KMS-11 (cell line): Measurements from ENCODE around the gene SERTM2.
A peak's percentile ranks its signal among the peaks of the same experiment; 100 is the strongest.

Experiments
- H2AFZ ChIP-seq: fragments of 200-600 bp; sonication (generic); 2 replicates; pipeline ENCODE4 v1.6.1; 2016; ENCODE audit warnings: antibody characterized with exemption, mixed run types, low read depth
- H3K27ac ChIP-seq: fragments of 200-600 bp; sonication (generic); 2 replicates; pipeline ENCODE4 v1.6.1; 2016; ENCODE audit warnings: mild to moderate bottlenecking, mixed run types
- H3K27me3 ChIP-seq: fragments of 200-600 bp; sonication (generic); 2 replicates; pipeline ENCODE4 v1.6.1; 2017; ENCODE audit warnings: mild to moderate bottlenecking, low read depth, mixed run types, moderate library complexity; ENCODE audit not compliant: insufficient read depth
- H3K36me3 ChIP-seq: fragments of 200-600 bp; sonication (generic); 2 replicates; pipeline ENCODE4 v1.6.1; 2017; ENCODE audit warnings: mild to moderate bottlenecking, mixed run types; ENCODE audit not compliant: insufficient read depth
- H3K4me1 ChIP-seq: fragments of 200-600 bp; sonication (generic); 2 replicates; pipeline ENCODE4 v1.6.1; 2016; ENCODE audit warnings: mild to moderate bottlenecking, low read depth, mixed run types; ENCODE audit not compliant: poor library complexity, severe bottlenecking
- H3K4me2 ChIP-seq: fragments of 200-600 bp; sonication (generic); 2 replicates; pipeline ENCODE4 v1.7.0; 2016; ENCODE audit warnings: mild to moderate bottlenecking, mixed run types
- H3K4me3 ChIP-seq: fragments of 200-600 bp; sonication (generic); IDR thresholded peaks from 2 replicates; pipeline ENCODE4 v1.6.1; 2017; ENCODE audit warnings: low read depth, low read length, mixed read lengths; ENCODE audit not compliant: insufficient read depth
- H3K79me2 ChIP-seq: fragments of 200-600 bp; sonication (generic); 2 replicates; pipeline ENCODE4 v1.6.1; 2016; ENCODE audit warnings: low read depth, mixed run types; ENCODE audit not compliant: insufficient read depth
- H3K9ac ChIP-seq: fragments of 200-600 bp; sonication (generic); 2 replicates; pipeline ENCODE4 v1.6.1; 2016; ENCODE audit warnings: mild to moderate bottlenecking, mixed run types
- H4K20me1 ChIP-seq: fragments of 200-600 bp; sonication (generic); 2 replicates; pipeline ENCODE4 v1.6.1; 2016; ENCODE audit warnings: mild to moderate bottlenecking, mixed run types; ENCODE audit not compliant: insufficient read depth
- TF ChIP-seq, protein P1 (sequence below): fragments of 200-600 bp; sonication (generic); conservative IDR thresholded peaks from 2 replicates; pipeline ENCODE4 v1.6.1; 2017; ENCODE audit warnings: low read depth, mild to moderate bottlenecking, antibody characterized with exemption, low read length, moderate library complexity, mixed read lengths

SERTM2 gene

DNA sequence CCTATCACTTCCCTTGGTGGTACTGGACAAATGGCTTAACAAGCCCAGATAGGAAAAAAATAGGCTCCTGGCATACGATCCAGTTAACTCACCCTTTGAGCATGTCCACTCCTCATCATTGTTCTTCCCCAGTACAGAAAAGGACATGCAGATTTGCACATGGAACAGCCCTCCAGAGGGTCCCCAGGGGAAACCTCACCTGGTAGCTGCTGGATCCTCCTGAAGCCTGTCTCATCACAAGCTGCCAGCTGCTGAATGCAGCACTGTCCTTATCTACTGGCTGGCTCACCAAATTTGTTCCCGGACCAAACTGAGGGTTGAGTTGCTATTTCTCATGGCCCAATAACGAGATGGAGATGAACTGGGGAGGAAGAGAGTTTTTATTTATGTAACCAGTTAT is 49.4 kb downstream of the SERTM2 start:
- H3K36me3 ChIP-seq, result no peaks in the 10 kb centered on the region
- TF ChIP-seq, protein P1, sequence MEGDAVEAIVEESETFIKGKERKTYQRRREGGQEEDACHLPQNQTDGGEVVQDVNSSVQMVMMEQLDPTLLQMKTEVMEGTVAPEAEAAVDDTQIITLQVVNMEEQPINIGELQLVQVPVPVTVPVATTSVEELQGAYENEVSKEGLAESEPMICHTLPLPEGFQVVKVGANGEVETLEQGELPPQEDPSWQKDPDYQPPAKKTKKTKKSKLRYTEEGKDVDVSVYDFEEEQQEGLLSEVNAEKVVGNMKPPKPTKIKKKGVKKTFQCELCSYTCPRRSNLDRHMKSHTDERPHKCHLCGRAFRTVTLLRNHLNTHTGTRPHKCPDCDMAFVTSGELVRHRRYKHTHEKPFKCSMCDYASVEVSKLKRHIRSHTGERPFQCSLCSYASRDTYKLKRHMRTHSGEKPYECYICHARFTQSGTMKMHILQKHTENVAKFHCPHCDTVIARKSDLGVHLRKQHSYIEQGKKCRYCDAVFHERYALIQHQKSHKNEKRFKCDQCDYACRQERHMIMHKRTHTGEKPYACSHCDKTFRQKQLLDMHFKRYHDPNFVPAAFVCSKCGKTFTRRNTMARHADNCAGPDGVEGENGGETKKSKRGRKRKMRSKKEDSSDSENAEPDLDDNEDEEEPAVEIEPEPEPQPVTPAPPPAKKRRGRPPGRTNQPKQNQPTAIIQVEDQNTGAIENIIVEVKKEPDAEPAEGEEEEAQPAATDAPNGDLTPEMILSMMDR, result no peak
- no peak overlapping the region for H3K4me2 ChIP-seq
- no peaks in the 10 kb centered on the region for H3K4me1 ChIP-seq
- no peak overlapping the region for H3K4me3 ChIP-seq
- H3K9ac ChIP-seq, result no peak overlapping the region
- H4K20me1 ChIP-seq, result no peaks in the 10 kb centered on the region
- no peaks in the 10 kb centered on the region for H3K27me3 ChIP-seq
- H3K79me2 ChIP-seq, result no peaks in the 10 kb centered on the region
- no peak overlapping the region for H2AFZ ChIP-seq
- no peak overlapping the region for H3K27ac ChIP-seq

DNA sequence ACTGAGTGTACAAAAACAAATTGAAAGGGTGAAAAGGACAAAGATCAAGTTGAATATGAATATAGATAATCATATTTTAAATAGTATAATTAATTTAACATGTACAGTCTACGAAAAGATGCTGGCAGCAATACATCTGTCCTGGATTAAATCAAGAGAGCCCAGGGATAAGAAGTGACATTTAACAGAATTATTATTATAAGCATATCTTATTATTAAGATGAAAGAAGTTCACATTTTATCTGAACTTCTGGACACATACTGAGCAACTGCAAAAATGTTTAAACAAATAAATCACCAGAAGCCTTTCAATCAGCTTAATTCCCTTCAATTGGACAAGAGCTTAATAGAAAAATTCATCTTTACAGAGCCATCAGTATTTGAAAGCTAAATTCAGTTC is 50.4 kb downstream of the SERTM2 start:
- H4K20me1 ChIP-seq, result no peaks in the 10 kb centered on the region
- no peak overlapping the region for H2AFZ ChIP-seq
- TF ChIP-seq, protein P1, result no peak
- H3K4me1 ChIP-seq, result no peaks in the 10 kb centered on the region
- H3K4me2 ChIP-seq, result no peak overlapping the region
- no peak overlapping the region for H3K9ac ChIP-seq
- no peak overlapping the region for H3K4me3 ChIP-seq
- H3K27ac ChIP-seq, result no peak overlapping the region
- no peaks in the 10 kb centered on the region for H3K79me2 ChIP-seq
- H3K27me3 ChIP-seq, result no peaks in the 10 kb centered on the region
- no peaks in the 10 kb centered on the region for H3K36me3 ChIP-seq

DNA sequence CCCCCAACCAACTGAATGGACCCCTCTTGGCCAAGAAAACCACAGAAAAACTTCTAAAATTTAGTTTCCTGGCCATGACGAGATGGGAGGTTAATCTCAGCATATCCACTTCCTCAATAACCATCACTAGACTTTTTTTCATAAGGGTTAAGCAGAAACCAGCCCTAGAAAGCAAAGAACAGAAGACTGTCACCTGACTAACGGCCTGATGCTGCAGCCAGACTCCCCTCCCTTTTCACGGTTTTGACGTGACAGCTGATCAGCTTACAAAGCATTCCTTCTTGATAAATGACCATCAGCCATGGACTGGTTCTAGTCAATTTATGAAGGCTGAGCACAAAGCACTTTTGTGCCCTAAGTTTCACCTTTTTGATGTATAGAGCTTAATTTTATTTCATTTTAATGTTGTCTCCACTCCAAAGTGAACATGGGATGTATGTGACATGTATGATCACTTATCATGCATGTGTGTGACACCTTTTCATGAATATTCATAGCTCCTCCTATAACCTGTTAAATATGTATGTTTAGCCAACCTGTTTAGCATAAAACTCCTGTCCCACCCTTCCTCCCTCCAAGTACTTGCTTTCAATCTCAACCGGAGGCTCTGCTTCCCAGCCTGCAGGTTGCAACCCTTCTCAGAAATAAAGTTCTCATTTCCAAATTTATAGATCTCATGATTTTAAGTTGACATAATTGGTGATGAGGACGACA is 56.3 kb downstream of the SERTM2 start:
- no peaks in the 10 kb centered on the region for H3K79me2 ChIP-seq
- H3K27ac ChIP-seq, result no peak overlapping the region
- H3K27me3 ChIP-seq, result no peaks in the 10 kb centered on the region
- H2AFZ ChIP-seq, result no peak overlapping the region
- no peak overlapping the region for H3K9ac ChIP-seq
- TF ChIP-seq, protein P1, result no peak
- no peaks in the 10 kb centered on the region for H4K20me1 ChIP-seq
- no peaks in the 10 kb centered on the region for H3K4me1 ChIP-seq
- no peak overlapping the region for H3K4me2 ChIP-seq
- H3K4me3 ChIP-seq, result no peak overlapping the region
- no peaks in the 10 kb centered on the region for H3K36me3 ChIP-seq

DNA sequence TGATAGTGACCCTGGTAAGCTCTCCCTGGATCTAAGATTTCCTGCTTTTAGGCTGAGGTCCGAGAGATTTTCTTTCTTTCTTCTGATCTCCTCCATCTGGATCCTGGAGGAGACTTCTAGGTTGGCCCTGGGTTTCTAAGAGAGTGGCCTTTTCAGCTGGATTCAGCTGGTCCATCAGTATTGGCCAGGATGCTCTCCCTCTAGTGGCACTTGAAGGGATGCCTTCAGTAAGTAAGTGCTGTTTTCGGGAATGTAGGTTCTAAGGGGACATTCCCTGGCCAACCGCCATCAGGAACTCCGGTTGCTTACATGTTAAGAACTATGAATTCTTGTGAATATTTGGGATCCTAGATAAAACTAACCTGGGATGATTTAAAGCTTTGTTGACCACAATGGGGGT is 56.9 kb downstream of the SERTM2 start:
- no peak overlapping the region for H3K4me2 ChIP-seq

More for the DNA sequence above, 56.9 kb downstream of the SERTM2 start:
- Histone ChIP-seq H3K27me3 (no peaks in the 10 kb centered on the region), H3K4me3 (no peak overlapping the region), H3K9ac (no peak overlapping the region), H4K20me1 (no peaks in the 10 kb centered on the region), H3K36me3 (no peaks in the 10 kb centered on the region), H3K79me2 (no peaks in the 10 kb centered on the region), H3K4me1 (no peaks in the 10 kb centered on the region), H2AFZ (no peak overlapping the region), H3K27ac (no peak overlapping the region)
- TF ChIP-seq, protein P1, result peak; percentile 51
